Measurements from ENCODE around the gene DLG2. TPM values are rescaled to one million over a fixed set of nuclear protein-coding genes. Genes with fewer than 3 reads are reported as not detected.

Gene DLG2
- total and polyA plus RNA-seq, 9 of the 15 experiments (the other 6 are each of a cell fraction or from before 2014, with no cell fraction given), result 0.52 to 1.6 (median 0.95) TPM

DNA sequence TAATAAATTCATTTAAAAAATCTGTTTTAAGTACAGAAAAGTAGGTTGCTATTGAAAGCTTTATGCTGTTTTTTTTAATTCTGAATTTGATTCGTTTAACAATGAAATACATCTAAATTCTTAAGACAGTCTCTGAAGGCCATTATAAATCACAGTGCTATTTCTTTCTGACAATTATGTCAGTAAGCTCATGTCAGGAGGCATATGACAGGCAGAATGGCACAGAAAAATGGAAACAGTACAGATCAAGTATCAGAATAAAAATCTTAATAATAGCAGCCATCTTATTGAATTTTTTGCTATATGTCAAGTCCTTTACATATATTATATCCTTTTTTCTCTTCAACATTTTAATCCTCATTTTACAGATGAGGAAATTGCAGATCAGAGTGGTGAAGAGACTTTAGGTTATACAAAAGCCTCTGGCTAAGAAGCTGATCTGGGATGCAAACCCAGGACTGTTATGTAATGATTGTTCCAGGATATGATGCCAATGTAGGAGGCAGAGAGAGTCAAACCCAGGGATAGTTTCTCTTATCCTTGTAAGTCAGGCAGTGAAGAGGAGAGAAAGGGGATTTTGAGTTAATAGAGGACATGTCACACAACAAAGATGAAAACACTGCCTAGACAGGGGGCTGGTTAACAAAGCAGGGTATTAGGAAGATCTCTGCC lies 2057.9 kb downstream of the DLG2 start:
- intact Hi-C loops (cut with micrococcal nuclease), result no loop called here
- Histone ChIP-seq H4K20me1 (replicated peaks; ENCODE audit: control insufficient read depth, insufficient read depth, low read length) (no peaks in the 10 kb centered on the region), H3K9me1 (ENCODE audit: control insufficient read depth, insufficient read depth, low read length) (no peaks in the 10 kb centered on the region), H3K27me3 (ENCODE audit: control insufficient read depth in 2 of 2, insufficient read depth in 2 of 2, low read length in 2 of 2) (no peaks in the 10 kb centered on the region), H3K4me1 (replicated peaks in 1 of 2; ENCODE audit: control insufficient read depth in 2 of 2, insufficient read depth in 2 of 2, low read length in 2 of 2) (no peaks in the 10 kb centered on the region), H3K27ac (ENCODE audit: extremely low read depth, low read depth, low read length) (no peak overlapping the region), H2AFZ (ENCODE audit: low read depth, low read length) (no peak overlapping the region), H3K79me2 (ENCODE audit: control insufficient read depth, insufficient read depth, low read length) (no peaks in the 10 kb centered on the region), H3K4me3 (no peak overlapping the region), H3K9ac (ENCODE audit: insufficient read depth in 1 of 2, low read depth in 2 of 2, low read length in 2 of 2) (no peak overlapping the region), H3K4me2 (ENCODE audit: insufficient read depth, low read length) (no peak overlapping the region), H3K36me3 (ENCODE audit: control insufficient read depth, insufficient read depth, low read length) (no peaks in the 10 kb centered on the region), H3K9me3 (replicated peaks; ENCODE audit: control insufficient read depth, insufficient read depth, low read depth, low read length) (no peaks in the 10 kb centered on the region)
- BruUV-seq (replicated peaks), result no TSS peak
- 0% methylated on average over 1 of the region's 1 CpG for WGBS (ENCODE audit: insufficient coverage, low coverage, missing lambda C conversion rate)
- TF ChIP-seq NR4A1 (CRISPR knock-in tag; IDR thresholded peaks at IDR 0.05), result no peak
- TF ChIP-seq NR4A1 (tag; IDR thresholded peaks at IDR 0.05), result no peak
- TF ChIP-seq, protein P1, sequence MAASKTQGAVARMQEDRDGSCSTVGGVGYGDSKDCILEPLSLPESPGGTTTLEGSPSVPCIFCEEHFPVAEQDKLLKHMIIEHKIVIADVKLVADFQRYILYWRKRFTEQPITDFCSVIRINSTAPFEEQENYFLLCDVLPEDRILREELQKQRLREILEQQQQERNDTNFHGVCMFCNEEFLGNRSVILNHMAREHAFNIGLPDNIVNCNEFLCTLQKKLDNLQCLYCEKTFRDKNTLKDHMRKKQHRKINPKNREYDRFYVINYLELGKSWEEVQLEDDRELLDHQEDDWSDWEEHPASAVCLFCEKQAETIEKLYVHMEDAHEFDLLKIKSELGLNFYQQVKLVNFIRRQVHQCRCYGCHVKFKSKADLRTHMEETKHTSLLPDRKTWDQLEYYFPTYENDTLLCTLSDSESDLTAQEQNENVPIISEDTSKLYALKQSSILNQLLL (CRISPR knock-in tag; IDR thresholded peaks at IDR 0.05; ENCODE audit: borderline replicate concordance), result no peak
- TF ChIP-seq, protein P2, sequence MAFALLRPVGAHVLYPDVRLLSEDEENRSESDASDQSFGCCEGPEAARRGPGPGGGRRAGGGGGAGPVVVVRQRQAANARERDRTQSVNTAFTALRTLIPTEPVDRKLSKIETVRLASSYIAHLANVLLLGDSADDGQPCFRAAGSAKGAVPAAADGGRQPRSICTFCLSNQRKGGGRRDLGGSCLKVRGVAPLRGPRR (CRISPR knock-in tag; IDR thresholded peaks at IDR 0.05), result no peak
- TF ChIP-seq LEF1 (IDR thresholded peaks at IDR 0.05), result no peak
- no peak for TF ChIP-seq HNRNPLL (IDR thresholded peaks at IDR 0.05; ENCODE audit: low read depth, low read length, poor library complexity, severe bottlenecking)
- no peak for TF ChIP-seq FOXK2 (conservative IDR thresholded peaks at IDR 0.05 in 1 of 2, IDR thresholded peaks at IDR 0.05 in 1 of 2; ENCODE audit: low read depth in 2 of 2)
- TF ChIP-seq, protein P3, sequence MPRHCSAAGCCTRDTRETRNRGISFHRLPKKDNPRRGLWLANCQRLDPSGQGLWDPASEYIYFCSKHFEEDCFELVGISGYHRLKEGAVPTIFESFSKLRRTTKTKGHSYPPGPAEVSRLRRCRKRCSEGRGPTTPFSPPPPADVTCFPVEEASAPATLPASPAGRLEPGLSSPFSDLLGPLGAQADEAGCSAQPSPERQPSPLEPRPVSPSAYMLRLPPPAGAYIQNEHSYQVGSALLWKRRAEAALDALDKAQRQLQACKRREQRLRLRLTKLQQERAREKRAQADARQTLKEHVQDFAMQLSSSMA (CRISPR knock-in tag; IDR thresholded peaks at IDR 0.05), result no peak
- TF ChIP-seq KAT2B (IDR thresholded peaks at IDR 0.05; ENCODE audit: low read depth, low read length), result no peak
- TF ChIP-seq MAZ (CRISPR knock-in tag; conservative IDR thresholded peaks at IDR 0.05 in 1 of 2, IDR thresholded peaks at IDR 0.05 in 1 of 2), result no peak
- no peak for TF ChIP-seq FOS (IDR thresholded peaks at IDR 0.05; ENCODE audit: extremely low read depth, insufficient read length)
- no peak for TF ChIP-seq KAT8 (IDR thresholded peaks at IDR 0.05; ENCODE audit: low read depth)
- ATAC-seq, result no peak
- DNase-seq (ENCODE audit: extremely low read depth in 1 of 4, low spot score in 3 of 4), result no peak
- no peak for FAIRE-seq
- ChIA-PET POLR2A (no interaction called here), CTCF (ENCODE audit: low intra/inter-chr PET ratio) (no interaction called here)
- in situ Hi-C loops (cut with MboI), result no loop called here

All from K562 (cell line).